GM23338 (cell line): ENCODE data around the gene PINK1. TPM values are rescaled to one million over a fixed set of nuclear protein-coding genes. Genes with fewer than 3 reads are reported as not detected.

Source experiments
- ATAC-seq: fragments of 200-7000 bp; cut with Tn5 transposase; 3 replicates; pipeline ENCODE4 v1.9.1; 2020
- DNase-seq: peaks from one replicate; pipeline ENCODE4 v3.0.0-alpha.2; 2015; ENCODE audit warnings: low spot score
- H2AFZ ChIP-seq: fragments of 200-600 bp; sonication (generic); 2 replicates; pipeline ENCODE4 v1.8.0; 2016; ENCODE audit warnings: antibody characterized with exemption, mild to moderate bottlenecking, moderate library complexity
- H3F3A ChIP-seq: fragments of 200-600 bp; sonication (generic); replicated peaks from 2 replicates; pipeline ENCODE4 v1.8.0; 2017; ENCODE audit warnings: antibody characterized with exemption, mixed run types, low read depth
- H3K27ac ChIP-seq: fragments of 200-600 bp; sonication (generic); 2 replicates; pipeline ENCODE4 v1.6.1; 2016; ENCODE audit warnings: low read depth
- H3K27me3 ChIP-seq: fragments of 200-600 bp; sonication (generic); 2 replicates; pipeline ENCODE4 v1.8.0; 2016; ENCODE audit warnings: mild to moderate bottlenecking, mixed run types, moderate library complexity; ENCODE audit not compliant: insufficient read depth
- H3K36me3 ChIP-seq: fragments of 200-600 bp; sonication (generic); 2 replicates; pipeline ENCODE4 v1.8.0; 2016; ENCODE audit warnings: mild to moderate bottlenecking; ENCODE audit not compliant: insufficient read depth
- H3K4me1 ChIP-seq: fragments of 200-600 bp; sonication (generic); 2 replicates; pipeline ENCODE4 v1.8.0; 2016; ENCODE audit warnings: mild to moderate bottlenecking, moderate library complexity; ENCODE audit not compliant: insufficient read depth
- H3K4me2 ChIP-seq: fragments of 200-600 bp; sonication (generic); 2 replicates; pipeline ENCODE4 v1.7.1; 2017; ENCODE audit warnings: mixed run types
- H3K4me3 ChIP-seq: fragments of 200-600 bp; sonication (generic); 2 replicates; pipeline ENCODE4 v1.6.1; 2016; ENCODE audit warnings: mixed run types
- H3K79me2 ChIP-seq: fragments of 200-600 bp; sonication (generic); replicated peaks from 2 replicates; pipeline ENCODE4 v1.8.0; 2017; ENCODE audit warnings: mild to moderate bottlenecking; ENCODE audit not compliant: insufficient read depth
- H3K9me2 ChIP-seq: fragments of 200-600 bp; sonication (generic); 2 replicates; pipeline ENCODE4 v1.8.0; 2017; ENCODE audit not compliant: insufficient read depth
- H4K20me1 ChIP-seq: fragments of 200-600 bp; sonication (generic); replicated peaks from 2 replicates; pipeline ENCODE4 v1.8.0; 2017; ENCODE audit warnings: mild to moderate bottlenecking; ENCODE audit not compliant: insufficient read depth
- H3K27ac Mint-ChIP-seq: 2 replicates; pipeline ENCODE4 v1.8.0; 2020; ENCODE audit warnings: inconsistent platforms, mild to moderate bottlenecking, moderate library complexity, mixed read lengths
- H3K27me3 Mint-ChIP-seq: 3 replicates; pipeline ENCODE4 v1.8.0; 2022; ENCODE audit warnings: low read depth, mild to moderate bottlenecking, moderate library complexity, mixed read lengths, inconsistent platforms; ENCODE audit not compliant: insufficient read depth, poor library complexity
- H3K36me3 Mint-ChIP-seq: 3 replicates; pipeline ENCODE4 v1.8.0; 2021; ENCODE audit warnings: low read depth, mild to moderate bottlenecking, inconsistent platforms, moderate library complexity, mixed read lengths
- H3K4me1 Mint-ChIP-seq: 3 replicates; pipeline ENCODE4 v1.8.0; 2020; ENCODE audit warnings: mild to moderate bottlenecking, inconsistent platforms, mixed read lengths
- H3K4me3 Mint-ChIP-seq: 3 replicates; pipeline ENCODE4 v1.8.0; 2021; ENCODE audit warnings: moderate library complexity, mild to moderate bottlenecking, inconsistent platforms, mixed read lengths
- H3K9me3 Mint-ChIP-seq: 3 replicates; pipeline ENCODE4 v1.8.0; 2020; ENCODE audit warnings: moderate library complexity, mild to moderate bottlenecking, inconsistent platforms, mixed read lengths
- CREB1 ChIP-seq: fragments of 250-450 bp; sonication (Bioruptor Pico); IDR thresholded peaks from 2 replicates; pipeline ENCODE4 v1.5.0; 2020; ENCODE audit warnings: low read depth, mild to moderate bottlenecking, moderate library complexity
- EZH2 ChIP-seq: fragments of 200-600 bp; sonication (generic); IDR thresholded peaks from one replicate; pipeline ENCODE4 v1.8.0; 2017; ENCODE audit warnings: antibody characterized with exemption, mild to moderate bottlenecking, low read depth; ENCODE audit not compliant: unreplicated experiment
- EZH2phosphoT487 ChIP-seq: fragments of 200-600 bp; sonication (generic); IDR thresholded peaks from one replicate; pipeline ENCODE4 v1.8.1; 2018; ENCODE audit warnings: antibody characterized with exemption; ENCODE audit not compliant: unreplicated experiment
- NANOG ChIP-seq: IDR thresholded peaks from 2 replicates; pipeline ENCODE4 v1.6.1; 2016; ENCODE audit warnings: antibody characterized with exemption, borderline replicate concordance
- POLR2AphosphoS5 ChIP-seq: IDR thresholded peaks from 2 replicates; pipeline ENCODE4 v1.6.1; 2016; ENCODE audit warnings: antibody characterized with exemption, low read depth
- STAT1 ChIP-seq: IDR thresholded peaks from one replicate; pipeline ENCODE4 v1.6.1; 2016; ENCODE audit warnings: antibody characterized with exemption; ENCODE audit not compliant: unreplicated experiment
- ZNF114 ChIP-seq: fragments of 250-450 bp; sonication (Bioruptor Pico); IDR thresholded peaks from 2 replicates; pipeline ENCODE4 v1.5.0; 2020; ENCODE audit warnings: mild to moderate bottlenecking, moderate library complexity
- ZNF331 ChIP-seq: fragments of 250-450 bp; sonication (Bioruptor Pico); IDR thresholded peaks from 2 replicates; pipeline ENCODE4 v1.5.0; 2020; ENCODE audit warnings: low read depth, mild to moderate bottlenecking, moderate library complexity
- polyA plus RNA-seq: library from polyadenylated mRNA; unstranded; fragments of >200 nt; fragmentation: Nextera tagmentation; extraction: Ambion mirVana; gene quantifications from 2 replicates; pipeline ENCODE4 v1.2.1, GENCODE V29; 2016
- total RNA-seq: library from RNA; depleted of rRNA; stranded (reverse); fragments of >200 nt; shearing (Covaris generic); gene quantifications from 2 replicates; pipeline ENCODE4 v1.2.3, GENCODE V29; 2014
- TF ChIP-seq, protein P1 (sequence below): IDR thresholded peaks from 2 replicates; pipeline ENCODE4 v1.6.1; 2016; ENCODE audit warnings: antibody characterized with exemption
- TF ChIP-seq, protein P2 (sequence below): IDR thresholded peaks from one replicate; pipeline ENCODE4 v1.6.1; 2018; ENCODE audit warnings: antibody characterized with exemption; ENCODE audit not compliant: unreplicated experiment

PINK1 gene
- total and polyA plus RNA-seq, 2 experiments from 2014 or later = 20.8 to 42.7 TPM

DNA sequence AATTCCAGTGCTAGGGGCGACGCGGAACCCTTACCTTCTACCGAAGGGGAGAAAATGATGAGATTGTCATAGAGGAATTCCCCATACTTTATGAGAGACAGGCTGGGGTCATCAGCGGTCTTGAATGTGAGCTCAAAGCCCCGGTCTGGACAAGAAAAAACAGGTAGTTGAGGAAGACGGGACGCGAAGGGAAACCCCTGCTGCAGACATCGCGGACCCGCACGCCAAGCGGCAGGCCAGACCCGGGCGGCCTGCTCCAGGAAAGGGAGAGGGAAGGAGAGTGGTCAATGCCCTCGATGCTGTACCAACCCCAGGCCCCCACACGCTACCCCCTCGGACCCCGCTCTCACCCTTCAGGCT is 27.6 kb downstream of the PINK1 start:
- H3K4me2 ChIP-seq = peak overlapping the region; percentile 99
- H4K20me1 ChIP-seq = peaks cover 14% of the 10 kb centered on the region
- H3K36me3 ChIP-seq = peaks cover 3% of the 10 kb centered on the region; the same call in 1 of the 2 replicates
- peaks cover 37% of the 10 kb centered on the region for H3K36me3 Mint-ChIP-seq
- H3K27me3 ChIP-seq = no peaks in the 10 kb centered on the region
- peak overlapping the region; percentile 66; the same call in 1 of the 2 replicates for H2AFZ ChIP-seq
- no peak overlapping the region for H3K27ac ChIP-seq
- H3K27ac Mint-ChIP-seq = peak overlapping the region; percentile 97
- peaks cover 11% of the 10 kb centered on the region for H3K4me1 ChIP-seq
- peak overlapping the region; percentile 98 for H3K4me3 Mint-ChIP-seq
- no peaks in the 10 kb centered on the region for H3K9me3 Mint-ChIP-seq
- H3K4me1 Mint-ChIP-seq = peaks cover 18% of the 10 kb centered on the region
- peaks cover 50% of the 10 kb centered on the region for H3K79me2 ChIP-seq
- H3K9me2 ChIP-seq = no peaks in the 10 kb centered on the region
- H3F3A ChIP-seq = 0 out of 2 replicates have a peak, but pooled peaks cover 10% of the 10 kb centered on the region
- ATAC-seq (peak; percentile 3; the same call in 2 of the 3 replicates), DNase-seq (no peak)
- peak overlapping the region; percentile 98 for H3K4me3 ChIP-seq
- H3K27me3 Mint-ChIP-seq = peaks cover 7% of the 10 kb centered on the region
- no peak for TF ChIP-seq NANOG
- TF ChIP-seq EZH2phosphoT487 = no peak
- no peak for TF ChIP-seq EZH2
- TF ChIP-seq POLR2AphosphoS5 = no peak
- TF ChIP-seq, protein P1, sequence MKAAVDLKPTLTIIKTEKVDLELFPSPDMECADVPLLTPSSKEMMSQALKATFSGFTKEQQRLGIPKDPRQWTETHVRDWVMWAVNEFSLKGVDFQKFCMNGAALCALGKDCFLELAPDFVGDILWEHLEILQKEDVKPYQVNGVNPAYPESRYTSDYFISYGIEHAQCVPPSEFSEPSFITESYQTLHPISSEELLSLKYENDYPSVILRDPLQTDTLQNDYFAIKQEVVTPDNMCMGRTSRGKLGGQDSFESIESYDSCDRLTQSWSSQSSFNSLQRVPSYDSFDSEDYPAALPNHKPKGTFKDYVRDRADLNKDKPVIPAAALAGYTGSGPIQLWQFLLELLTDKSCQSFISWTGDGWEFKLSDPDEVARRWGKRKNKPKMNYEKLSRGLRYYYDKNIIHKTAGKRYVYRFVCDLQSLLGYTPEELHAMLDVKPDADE = no peak
- TF ChIP-seq, protein P2, sequence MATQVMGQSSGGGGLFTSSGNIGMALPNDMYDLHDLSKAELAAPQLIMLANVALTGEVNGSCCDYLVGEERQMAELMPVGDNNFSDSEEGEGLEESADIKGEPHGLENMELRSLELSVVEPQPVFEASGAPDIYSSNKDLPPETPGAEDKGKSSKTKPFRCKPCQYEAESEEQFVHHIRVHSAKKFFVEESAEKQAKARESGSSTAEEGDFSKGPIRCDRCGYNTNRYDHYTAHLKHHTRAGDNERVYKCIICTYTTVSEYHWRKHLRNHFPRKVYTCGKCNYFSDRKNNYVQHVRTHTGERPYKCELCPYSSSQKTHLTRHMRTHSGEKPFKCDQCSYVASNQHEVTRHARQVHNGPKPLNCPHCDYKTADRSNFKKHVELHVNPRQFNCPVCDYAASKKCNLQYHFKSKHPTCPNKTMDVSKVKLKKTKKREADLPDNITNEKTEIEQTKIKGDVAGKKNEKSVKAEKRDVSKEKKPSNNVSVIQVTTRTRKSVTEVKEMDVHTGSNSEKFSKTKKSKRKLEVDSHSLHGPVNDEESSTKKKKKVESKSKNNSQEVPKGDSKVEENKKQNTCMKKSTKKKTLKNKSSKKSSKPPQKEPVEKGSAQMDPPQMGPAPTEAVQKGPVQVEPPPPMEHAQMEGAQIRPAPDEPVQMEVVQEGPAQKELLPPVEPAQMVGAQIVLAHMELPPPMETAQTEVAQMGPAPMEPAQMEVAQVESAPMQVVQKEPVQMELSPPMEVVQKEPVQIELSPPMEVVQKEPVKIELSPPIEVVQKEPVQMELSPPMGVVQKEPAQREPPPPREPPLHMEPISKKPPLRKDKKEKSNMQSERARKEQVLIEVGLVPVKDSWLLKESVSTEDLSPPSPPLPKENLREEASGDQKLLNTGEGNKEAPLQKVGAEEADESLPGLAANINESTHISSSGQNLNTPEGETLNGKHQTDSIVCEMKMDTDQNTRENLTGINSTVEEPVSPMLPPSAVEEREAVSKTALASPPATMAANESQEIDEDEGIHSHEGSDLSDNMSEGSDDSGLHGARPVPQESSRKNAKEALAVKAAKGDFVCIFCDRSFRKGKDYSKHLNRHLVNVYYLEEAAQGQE = no peak
- no peak for TF ChIP-seq STAT1
- TF ChIP-seq CREB1 (CRISPR knock-in tag) = no peak
- no peak for TF ChIP-seq ZNF331 (CRISPR knock-in tag)
- TF ChIP-seq ZNF114 (CRISPR knock-in tag) = no peak
